Epithelial cell of alveolus of lung (primary cell): ENCODE results near the gene OR2M2. TPM values are rescaled to one million over a fixed set of nuclear protein-coding genes. Genes with fewer than 3 reads are reported as not detected.

Experiments used
- total RNA-seq: library from RNA; depleted of rRNA; stranded (reverse); fragments of >200 nt; gene quantifications from 2 replicates; pipeline ENCODE4 v1.2.1, GENCODE V29; 2015

The OR2M2 gene, protein sequence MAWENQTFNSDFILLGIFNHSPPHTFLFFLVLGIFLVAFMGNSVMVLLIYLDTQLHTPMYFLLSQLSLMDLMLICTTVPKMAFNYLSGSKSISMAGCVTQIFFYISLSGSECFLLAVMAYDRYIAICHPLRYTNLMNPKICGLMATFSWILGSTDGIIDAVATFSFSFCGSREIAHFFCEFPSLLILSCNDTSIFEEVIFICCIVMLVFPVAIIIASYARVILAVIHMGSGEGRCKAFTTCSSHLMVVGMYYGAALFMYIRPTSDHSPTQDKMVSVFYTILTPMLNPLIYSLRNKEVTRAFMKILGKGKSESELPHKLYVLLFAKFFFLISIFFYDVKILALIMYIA
- total RNA-seq, result not detected in 2 replicates

DNA sequence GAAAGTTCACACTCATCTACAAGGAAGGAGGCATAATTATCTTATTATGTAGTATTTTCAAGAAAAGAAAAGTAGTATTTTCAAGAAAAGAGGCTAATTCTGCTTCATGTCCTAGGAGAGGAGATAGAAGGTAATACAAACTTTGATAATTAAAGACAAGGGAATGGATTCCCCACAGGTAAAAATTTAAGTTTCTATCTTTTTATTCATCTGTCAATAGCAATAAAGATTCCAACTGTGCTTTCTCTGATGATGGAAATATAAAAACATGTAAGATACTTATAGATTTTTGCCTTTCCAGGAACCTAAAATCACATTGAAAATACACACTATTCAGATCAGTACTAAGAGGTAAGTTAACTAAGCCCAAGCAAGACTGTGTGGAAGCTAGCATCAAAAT is at the start of gene OR2M2:
OR2M2 (plus strand) TSS at position 301 of the 400 bp plus-strand sequence. CDS start 5,165 bp downstream, outside the sequence.

DNA sequence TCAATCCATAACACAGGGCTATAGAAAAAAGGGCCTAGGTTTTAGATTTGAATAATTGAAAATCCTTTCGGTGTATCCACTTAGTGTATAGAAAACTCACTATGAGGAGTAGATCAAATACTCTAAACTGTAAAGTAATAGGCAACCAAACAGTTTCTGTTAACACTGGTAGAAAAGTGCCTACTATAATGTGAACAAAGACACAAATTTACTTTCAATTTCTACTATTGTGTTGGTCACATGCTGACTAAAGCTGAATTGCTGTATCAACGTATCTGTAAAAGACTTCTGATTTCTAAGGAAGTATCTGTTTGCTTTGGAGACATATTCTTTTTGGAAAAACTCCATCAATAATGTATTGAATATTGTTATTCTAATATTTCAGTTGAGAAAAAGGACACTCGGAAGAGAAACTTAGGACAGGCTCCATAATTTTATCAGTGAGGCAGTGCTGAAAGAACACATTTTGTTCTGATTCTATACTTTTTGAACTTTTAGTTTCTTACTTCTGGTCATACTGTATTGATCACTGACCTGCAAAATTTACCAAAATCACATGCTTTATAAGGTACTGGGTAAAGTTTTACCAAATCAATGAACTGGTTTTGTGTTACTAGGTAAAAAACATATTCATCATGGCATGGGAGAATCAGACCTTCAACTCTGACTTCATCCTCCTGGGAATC is 30.0 kb upstream of the OR2M2 start, which contains the start of gene OR2M5:
OR2M5 (plus strand) TSS at position 636 of the 686 bp plus-strand sequence; CDS start at position 636, 0 bp downstream.

DNA sequence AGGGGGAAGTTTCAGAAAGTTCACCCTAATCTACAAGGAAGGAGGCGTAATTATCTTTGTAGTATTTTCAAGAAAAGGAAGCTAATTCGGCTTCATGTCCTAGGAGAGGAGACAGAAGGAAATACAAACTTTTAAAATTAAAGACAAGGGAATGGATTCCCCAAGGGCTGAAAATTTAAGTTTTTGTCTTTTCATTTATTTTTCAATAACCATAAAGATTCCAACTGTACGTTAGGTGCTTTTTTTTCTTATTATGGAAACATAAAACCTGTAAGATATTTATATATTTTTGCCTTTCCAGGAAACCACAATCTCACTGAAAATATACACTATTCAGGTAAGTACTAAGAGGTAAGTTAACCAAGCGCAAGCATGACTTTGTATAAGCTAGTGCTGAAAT is 22.3 kb downstream of the OR2M2 start, which contains the start of gene OR2M3:
OR2M3 (plus strand) TSS at position 301 of the 400 bp plus-strand sequence. CDS start 5,803 bp downstream, outside the sequence.

Other genes with a start within 250 kb of the OR2M2 start
- not detected in 2 replicates for gene OR2AJ1, start 249.9 kb upstream of the OR2M2 start, total RNA-seq
- not detected in 2 replicates for gene OR2L8, start 226.0 kb upstream of the OR2M2 start, total RNA-seq
- gene OR2AK2, start 209.6 kb upstream of the OR2M2 start, total RNA-seq, result not detected in 2 replicates
- not detected in 2 replicates for gene OR2L5, start 161.2 kb upstream of the OR2M2 start, total RNA-seq
- not detected in 2 replicates for gene OR2L2, start 144.8 kb upstream of the OR2M2 start, total RNA-seq
- gene OR2L3, start 128.0 kb upstream of the OR2M2 start, total RNA-seq, result not detected in 2 replicates
- gene OR2L13, start 79.6 kb upstream of the OR2M2 start, total RNA-seq, result not detected in 2 replicates
- gene OR2M5, start 29.7 kb upstream of the OR2M2 start, total RNA-seq, result not detected in 2 replicates
- gene OR2M3, start 22.4 kb downstream of the OR2M2 start, total RNA-seq, result not detected in 2 replicates
- not detected in 2 replicates for gene OR2M4, start 56.6 kb downstream of the OR2M2 start, total RNA-seq
- gene OR2T33, start 103.2 kb downstream of the OR2M2 start, total RNA-seq, result not detected in 2 replicates
- gene OR2T12, start 128.6 kb downstream of the OR2M2 start, total RNA-seq, result not detected in 2 replicates
- gene OR2M7, start 149.7 kb downstream of the OR2M2 start, total RNA-seq, result not detected in 2 replicates
- not detected in 2 replicates for gene OR14C36, start 174.0 kb downstream of the OR2M2 start, total RNA-seq
- gene OR2T4, start 186.8 kb downstream of the OR2M2 start, total RNA-seq, result not detected in 2 replicates
- not detected in 2 replicates for gene OR2T6, start 200.9 kb downstream of the OR2M2 start, total RNA-seq
- not detected in 2 replicates for gene OR2T1, start 228.2 kb downstream of the OR2M2 start, total RNA-seq